ENCODE data around the gene RAP1GDS1. TPM values are rescaled to one million over a fixed set of nuclear protein-coding genes. Genes with fewer than 3 reads are reported as not detected.

Gene RAP1GDS1
- total RNA-seq, 2 experiments from 2014 or later = 22.3 to 25.2 TPM

DNA sequence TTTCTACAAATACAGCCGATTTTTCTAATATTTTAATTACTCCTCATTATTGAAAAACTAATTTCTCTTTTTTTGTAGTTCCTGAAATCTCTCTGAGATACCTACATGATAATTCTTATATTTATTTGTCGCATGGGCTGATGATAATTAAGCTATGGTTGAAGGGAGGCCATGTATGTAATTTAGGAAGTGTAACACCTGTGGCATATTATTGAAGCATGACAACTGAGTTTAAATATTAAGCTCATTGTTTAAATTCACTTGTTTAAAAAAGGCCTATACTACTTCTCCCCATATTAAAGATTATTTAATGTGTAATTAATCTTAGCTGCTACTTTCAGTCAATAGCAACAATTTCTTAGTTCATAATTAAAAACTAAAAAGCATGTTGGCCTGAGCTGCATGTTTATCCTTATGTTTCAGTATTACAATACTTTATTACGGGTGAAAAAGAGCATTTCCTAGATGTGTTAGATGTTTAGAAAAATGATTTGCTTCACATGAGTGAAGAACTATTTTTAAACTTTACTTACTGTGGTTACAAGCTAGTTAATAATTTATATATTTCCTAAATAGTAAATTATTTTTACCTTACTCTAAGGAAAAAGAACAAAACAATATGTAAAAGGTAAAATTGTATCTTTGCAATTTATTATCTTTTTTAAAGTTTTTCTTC lies 122.4 kb downstream of the RAP1GDS1 start:
- intact Hi-C loops (cut with DNase I, micrococcal nuclease) = no loop called here
- H3K4me3 ChIP-seq (ENCODE audit: low read length) = no peak overlapping the region
- no peaks in the 10 kb centered on the region for H3K36me3 ChIP-seq (ENCODE audit: insufficient read depth, low read length)
- no peaks in the 10 kb centered on the region for H3K9me3 ChIP-seq (ENCODE audit: control insufficient read depth in 1 of 2, insufficient read depth in 1 of 2, low read length in 2 of 2)
- Mint-ChIP-seq H3K27me3 (no peaks in the 10 kb centered on the region), H3K9me3 (no peaks in the 10 kb centered on the region), H3K36me3 (ENCODE audit: low read depth) (peaks cover 31% of the 10 kb centered on the region), H3K4me1 (ENCODE audit: low read depth) (no peaks in the 10 kb centered on the region), H3K4me3 (no peak overlapping the region), H3K27ac (no peak overlapping the region)
- DNase-seq (no peak), ATAC-seq (ENCODE audit: poor library complexity) (no peak)
- POLR2A ChIA-PET = no interaction called here
- H3K4me1 ChIP-seq (ENCODE audit: insufficient read depth, low read length) = no peaks in the 10 kb centered on the region
- CTCF ChIA-PET = no interaction called here
- H3K27me3 ChIP-seq (ENCODE audit: control insufficient read depth in 1 of 2, insufficient read depth in 2 of 2, low read length in 2 of 2) = no peaks in the 10 kb centered on the region
- no peak overlapping the region for H3K27ac ChIP-seq (ENCODE audit: low read depth in 1 of 2, low read length in 2 of 2)
- TF ChIP-seq, protein P1, sequence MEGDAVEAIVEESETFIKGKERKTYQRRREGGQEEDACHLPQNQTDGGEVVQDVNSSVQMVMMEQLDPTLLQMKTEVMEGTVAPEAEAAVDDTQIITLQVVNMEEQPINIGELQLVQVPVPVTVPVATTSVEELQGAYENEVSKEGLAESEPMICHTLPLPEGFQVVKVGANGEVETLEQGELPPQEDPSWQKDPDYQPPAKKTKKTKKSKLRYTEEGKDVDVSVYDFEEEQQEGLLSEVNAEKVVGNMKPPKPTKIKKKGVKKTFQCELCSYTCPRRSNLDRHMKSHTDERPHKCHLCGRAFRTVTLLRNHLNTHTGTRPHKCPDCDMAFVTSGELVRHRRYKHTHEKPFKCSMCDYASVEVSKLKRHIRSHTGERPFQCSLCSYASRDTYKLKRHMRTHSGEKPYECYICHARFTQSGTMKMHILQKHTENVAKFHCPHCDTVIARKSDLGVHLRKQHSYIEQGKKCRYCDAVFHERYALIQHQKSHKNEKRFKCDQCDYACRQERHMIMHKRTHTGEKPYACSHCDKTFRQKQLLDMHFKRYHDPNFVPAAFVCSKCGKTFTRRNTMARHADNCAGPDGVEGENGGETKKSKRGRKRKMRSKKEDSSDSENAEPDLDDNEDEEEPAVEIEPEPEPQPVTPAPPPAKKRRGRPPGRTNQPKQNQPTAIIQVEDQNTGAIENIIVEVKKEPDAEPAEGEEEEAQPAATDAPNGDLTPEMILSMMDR (IDR thresholded peaks at IDR 0.05) = no peak

GRCh38 chr4:98385831-98386230 lies 124.6 kb downstream of the RAP1GDS1 start:
- Mint-ChIP-seq H3K36me3 (ENCODE audit: low read depth) (peaks cover 32% of the 10 kb centered on the region), H3K27me3 (no peaks in the 10 kb centered on the region), H3K9me3 (no peaks in the 10 kb centered on the region), H3K27ac (no peak overlapping the region), H3K4me3 (no peak overlapping the region), H3K4me1 (ENCODE audit: low read depth) (no peaks in the 10 kb centered on the region)
- Histone ChIP-seq H3K4me1 (ENCODE audit: insufficient read depth, low read length) (no peaks in the 10 kb centered on the region), H3K36me3 (ENCODE audit: insufficient read depth, low read length) (no peaks in the 10 kb centered on the region), H3K27ac (ENCODE audit: low read depth in 1 of 2, low read length in 2 of 2) (no peak overlapping the region), H3K27me3 (ENCODE audit: control insufficient read depth in 1 of 2, insufficient read depth in 2 of 2, low read length in 2 of 2) (no peaks in the 10 kb centered on the region), H3K9me3 (ENCODE audit: control insufficient read depth in 1 of 2, insufficient read depth in 1 of 2, low read length in 2 of 2) (no peaks in the 10 kb centered on the region), H3K4me3 (ENCODE audit: low read length) (no peak overlapping the region)
- ChIA-PET POLR2A (interaction anchor here (0.6 kb wide), 1 partner anchor 24 kb away, joined by 3 read pairs; no protein-coding TSS in a partner anchor), CTCF (no interaction called here)
- ATAC-seq (ENCODE audit: poor library complexity) (no peak), DNase-seq (no peak)
- TF ChIP-seq, protein P1 (IDR thresholded peaks at IDR 0.05) = no peak
- intact Hi-C loops (cut with DNase I, micrococcal nuclease) = no loop called here

- H3K27me3 ChIP-seq (ENCODE audit: control insufficient read depth in 1 of 2, insufficient read depth in 2 of 2, low read length in 2 of 2) = no peaks in the 10 kb centered on the region
- H3K27ac ChIP-seq (ENCODE audit: low read depth in 1 of 2, low read length in 2 of 2) = no peak overlapping the region
- H3K27ac Mint-ChIP-seq = no peak overlapping the region
- no peak overlapping the region for H3K4me3 ChIP-seq (ENCODE audit: low read length)
- H3K9me3 Mint-ChIP-seq = no peaks in the 10 kb centered on the region
- H3K27me3 Mint-ChIP-seq = no peaks in the 10 kb centered on the region
- POLR2A ChIA-PET = no interaction called here
- H3K36me3 Mint-ChIP-seq (ENCODE audit: low read depth) = peaks cover 36% of the 10 kb centered on the region
- no peaks in the 10 kb centered on the region for H3K9me3 ChIP-seq (ENCODE audit: control insufficient read depth in 1 of 2, insufficient read depth in 1 of 2, low read length in 2 of 2)
- TF ChIP-seq, protein P1 (IDR thresholded peaks at IDR 0.05) = no peak
- no peaks in the 10 kb centered on the region for H3K4me1 Mint-ChIP-seq (ENCODE audit: low read depth)
- DNase-seq (no peak), ATAC-seq (ENCODE audit: poor library complexity) (no peak)
- H3K36me3 ChIP-seq (ENCODE audit: insufficient read depth, low read length) = no peaks in the 10 kb centered on the region
- no peaks in the 10 kb centered on the region for H3K4me1 ChIP-seq (ENCODE audit: insufficient read depth, low read length)
- intact Hi-C loops (cut with DNase I, micrococcal nuclease) = no loop called here
- H3K4me3 Mint-ChIP-seq = no peak overlapping the region
- CTCF ChIA-PET = no interaction called here
These were observed 126.3 kb downstream of the RAP1GDS1 start for GRCh38 chr4:98387345-98388026.

Measured in CD4-positive, alpha-beta T cell (primary cell).